GM18868 (cell line): ENCODE measurements around the gene PTH2.
"Not testable (repeated sequence)": the region's sequence is repeated elsewhere in the genome, so short reads cannot be mapped to it uniquely, and the experiment has no call there.

ENCODE experiments used
- ATAC-seq: cut with Tn5 transposase; IDR thresholded peaks from one replicate; pipeline ENCODE4 v1.9.1; 2021; ENCODE audit warnings: mild to moderate bottlenecking, moderate library complexity; ENCODE audit not compliant: unreplicated experiment

Gene PTH2

DNA sequence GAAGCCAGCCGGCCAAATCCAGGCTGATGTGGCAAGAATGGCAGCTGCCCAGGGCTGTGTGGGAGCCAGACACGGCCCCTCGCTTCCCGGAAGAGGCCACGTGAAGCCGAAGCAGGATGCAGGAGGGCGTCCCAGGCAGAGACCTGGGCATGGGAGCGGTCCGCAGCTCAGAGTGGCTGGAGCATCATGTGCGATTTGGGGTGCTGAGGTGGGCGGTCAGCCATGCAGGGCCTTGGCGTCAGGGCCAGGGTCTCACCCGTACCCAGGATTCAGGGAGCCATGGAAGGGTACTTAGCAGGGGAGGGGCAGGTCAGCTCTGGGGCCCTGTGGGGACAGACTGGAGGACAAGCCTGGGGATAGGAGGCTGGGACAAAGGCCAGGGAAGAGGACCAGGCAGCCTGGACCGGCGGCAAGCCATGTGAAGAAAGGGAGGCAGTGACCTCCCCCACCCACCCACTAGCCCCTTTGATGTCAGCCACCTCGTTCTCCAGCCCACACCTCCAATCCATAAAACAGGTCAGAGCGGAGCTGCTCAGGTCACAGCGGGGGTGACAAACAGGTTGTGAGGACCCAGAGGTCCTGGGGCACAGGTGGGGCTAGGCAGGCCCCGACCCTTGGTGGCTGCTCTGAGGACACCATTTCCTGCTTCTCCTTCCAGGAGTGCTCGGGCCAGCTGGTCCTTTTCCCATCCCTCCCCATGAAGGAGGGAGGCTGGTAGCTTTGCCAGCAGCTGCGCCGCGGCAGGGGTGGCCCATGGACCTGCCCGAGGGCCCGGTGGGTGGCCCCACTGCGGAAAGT, 32.9 kb downstream of the PTH2 start:
- no peak for ATAC-seq

GRCh38 chr19:49389406-49389805, 33.8 kb downstream of the PTH2 start:
- no peak for ATAC-seq

- ATAC-seq = no peak
Observed at GRCh38 chr19:49387936-49388372, 35.3 kb downstream of the PTH2 start, which contains the start of gene KASH5. KASH5 (plus strand) TSS chr19:49388249; CDS start chr19:49390884, 2,635 bp downstream.

DNA sequence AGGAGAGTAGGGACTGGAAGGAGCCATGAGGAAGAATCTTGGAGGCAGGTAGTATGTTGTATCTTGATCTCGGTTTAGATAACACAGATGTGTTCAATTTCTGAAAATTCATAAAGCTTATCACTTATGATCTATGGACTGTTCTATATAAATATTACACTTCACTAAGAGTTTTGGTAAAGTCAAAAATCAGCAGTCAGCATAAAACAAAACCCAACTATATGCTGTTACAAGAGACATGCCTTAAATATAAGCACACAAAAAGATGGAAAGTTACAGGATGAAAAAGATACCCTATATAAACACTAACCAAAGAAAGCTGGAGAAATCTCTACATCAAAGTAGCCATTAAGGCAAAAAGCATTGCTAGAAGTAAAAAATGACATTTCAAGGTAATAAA, 39.6 kb downstream of the PTH2 start:
- ATAC-seq = no peak

- no peak for ATAC-seq
Observed at GRCh38 chr19:49382639-49383038, 40.6 kb downstream of the PTH2 start.

- ATAC-seq = no peak
Observed at GRCh38 chr19:49380391-49380790, 42.9 kb downstream of the PTH2 start.

- ATAC-seq = no peak
Observed at GRCh38 chr19:49378512-49378911, 44.7 kb downstream of the PTH2 start.

- ATAC-seq = no peak
Observed at GRCh38 chr19:49374665-49375434, 48.4 kb downstream of the PTH2 start.

DNA sequence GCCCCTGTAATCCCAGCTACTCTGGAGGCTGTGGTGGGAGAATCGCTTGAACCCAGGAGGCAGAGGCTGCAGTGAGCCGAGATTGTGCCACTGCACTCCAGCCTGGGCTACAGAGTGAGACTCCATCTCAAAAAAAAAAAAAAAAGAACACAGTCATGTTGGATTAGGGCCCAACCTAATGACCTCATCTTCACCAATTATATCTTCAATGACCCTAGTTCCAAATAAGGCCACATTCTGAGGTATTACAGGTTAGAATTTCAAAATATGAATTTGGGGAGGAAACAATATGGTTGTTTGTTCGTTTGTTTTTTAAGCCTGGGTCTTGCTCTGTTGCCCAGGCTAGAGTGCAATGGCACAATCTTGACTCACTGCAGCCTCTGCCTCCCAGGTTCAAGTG, 50.1 kb downstream of the PTH2 start:
- ATAC-seq = not testable (repeated sequence)
